ENCODE results near the gene UNKL.

UNKL gene

GRCh38 chr16:1378087-1378803, 36.3 kb downstream of the UNKL start:
- DNase-seq (ENCODE audit: low read depth in 1 of 2, low spot score in 1 of 2), result no peak

DNA sequence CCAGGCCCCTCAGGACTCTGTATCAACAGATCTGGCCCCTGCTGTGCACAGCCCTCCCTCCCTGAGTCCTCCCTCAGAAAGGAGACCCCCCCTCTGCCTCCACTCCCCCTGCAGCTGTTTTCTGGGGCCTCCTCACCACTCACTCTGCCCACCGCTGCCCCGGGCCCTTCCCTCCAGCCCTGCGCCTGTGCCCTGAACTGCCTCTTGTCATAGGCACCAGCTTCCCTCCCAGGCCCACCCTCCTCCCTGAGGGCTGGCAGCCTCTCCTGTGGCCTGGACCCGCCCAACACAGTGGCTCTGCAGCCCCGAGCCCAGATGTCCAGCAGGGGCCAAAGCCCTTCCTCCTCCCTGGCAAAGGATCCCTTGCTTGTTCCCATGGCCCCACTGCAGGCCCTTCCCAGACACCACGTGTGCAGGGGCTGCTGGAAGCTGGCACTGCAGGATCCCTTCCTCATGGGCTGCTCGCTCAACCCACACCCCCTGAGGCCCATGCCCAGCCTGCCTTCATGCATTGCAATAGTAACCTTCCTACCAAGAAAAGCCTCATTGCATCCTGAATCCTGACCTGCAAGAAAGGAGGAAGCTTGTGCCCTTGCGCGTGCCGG, 37.0 kb downstream of the UNKL start:
- no peak for DNase-seq (ENCODE audit: low read depth in 1 of 2, low spot score in 1 of 2)

DNA sequence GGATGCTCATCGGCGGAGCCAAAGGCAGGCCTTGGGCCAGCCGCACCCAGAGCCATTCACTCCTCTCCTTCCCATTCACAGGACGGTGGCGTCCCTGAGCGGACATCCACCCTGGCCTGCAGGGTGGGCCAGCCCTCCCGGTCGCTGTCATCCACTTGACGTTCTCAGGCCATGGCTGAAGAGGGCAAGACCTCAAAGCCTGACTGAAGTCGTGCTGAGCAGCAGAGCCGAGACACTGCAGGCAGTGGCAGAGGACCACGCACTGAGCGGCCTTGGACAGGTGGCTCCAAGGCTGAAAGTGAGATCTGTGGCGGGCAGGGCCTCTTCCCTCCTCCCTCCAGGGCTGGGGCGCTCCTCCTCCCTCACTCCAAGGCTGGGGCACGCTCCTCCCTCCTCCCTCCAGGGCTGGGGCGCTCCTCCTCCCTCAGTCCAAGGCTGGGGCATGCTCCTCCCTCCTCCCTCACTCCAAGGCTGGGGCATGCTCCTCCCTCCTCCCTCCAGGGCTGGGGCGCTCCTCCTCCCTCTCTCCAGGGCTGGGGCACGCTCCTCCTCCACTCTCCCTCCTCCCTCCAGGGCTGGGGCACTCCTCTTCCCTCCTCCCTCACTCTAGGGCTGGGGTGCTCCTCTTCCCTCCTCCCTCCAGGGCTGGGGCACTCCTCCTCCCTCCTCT, 38.6 kb downstream of the UNKL start:
- DNase-seq (ENCODE audit: low read depth in 1 of 2, low spot score in 1 of 2), result no peak

- no peak for DNase-seq (ENCODE audit: low read depth in 1 of 2, low spot score in 1 of 2)
These were observed 39.2 kb downstream of the UNKL start for GRCh38 chr16:1375298-1375640.

DNA sequence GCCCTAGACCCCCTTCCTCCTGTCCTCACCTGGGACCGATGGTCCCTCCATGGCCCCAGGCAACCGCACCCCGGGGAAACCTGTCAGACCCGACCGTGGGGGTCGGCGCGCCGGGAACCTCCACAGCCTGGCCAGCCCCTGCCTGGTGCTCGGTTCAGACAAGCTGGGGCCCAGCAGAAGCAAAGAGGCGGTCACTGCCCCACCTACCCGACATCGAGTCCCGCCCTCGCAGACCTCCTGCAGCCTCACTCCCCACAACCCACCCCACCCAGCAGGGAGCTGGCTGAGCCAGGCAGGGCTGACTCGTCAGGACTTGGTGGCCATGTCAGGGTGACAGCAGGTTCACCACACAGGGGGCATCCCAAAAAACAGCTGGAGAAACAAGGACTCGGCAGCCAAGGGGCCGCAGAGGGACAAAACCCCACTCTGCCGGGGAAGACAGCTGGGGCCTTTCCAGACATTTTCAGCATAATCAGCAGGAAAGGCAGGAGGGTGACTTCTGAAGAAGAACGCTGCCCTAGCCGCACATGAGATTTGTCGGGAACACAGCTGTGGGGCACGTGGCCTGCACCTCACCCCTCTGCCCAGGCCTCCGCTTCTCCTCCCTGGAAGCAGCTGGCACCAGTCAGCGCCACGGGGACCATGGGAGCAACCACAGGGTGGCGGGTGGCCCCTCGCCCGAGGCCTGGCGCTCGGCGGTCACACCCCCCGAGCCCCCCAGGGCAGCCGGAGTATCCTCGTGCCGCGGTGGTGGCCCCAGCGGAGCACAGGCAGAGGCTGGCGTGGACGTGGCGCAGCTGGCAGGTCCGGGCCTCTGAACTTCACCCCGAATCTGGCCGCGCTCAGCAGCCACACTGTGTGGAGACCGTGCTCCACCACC, 39.8 kb downstream of the UNKL start:
- no peak for DNase-seq (ENCODE audit: low read depth in 1 of 2, low spot score in 1 of 2)

DNA sequence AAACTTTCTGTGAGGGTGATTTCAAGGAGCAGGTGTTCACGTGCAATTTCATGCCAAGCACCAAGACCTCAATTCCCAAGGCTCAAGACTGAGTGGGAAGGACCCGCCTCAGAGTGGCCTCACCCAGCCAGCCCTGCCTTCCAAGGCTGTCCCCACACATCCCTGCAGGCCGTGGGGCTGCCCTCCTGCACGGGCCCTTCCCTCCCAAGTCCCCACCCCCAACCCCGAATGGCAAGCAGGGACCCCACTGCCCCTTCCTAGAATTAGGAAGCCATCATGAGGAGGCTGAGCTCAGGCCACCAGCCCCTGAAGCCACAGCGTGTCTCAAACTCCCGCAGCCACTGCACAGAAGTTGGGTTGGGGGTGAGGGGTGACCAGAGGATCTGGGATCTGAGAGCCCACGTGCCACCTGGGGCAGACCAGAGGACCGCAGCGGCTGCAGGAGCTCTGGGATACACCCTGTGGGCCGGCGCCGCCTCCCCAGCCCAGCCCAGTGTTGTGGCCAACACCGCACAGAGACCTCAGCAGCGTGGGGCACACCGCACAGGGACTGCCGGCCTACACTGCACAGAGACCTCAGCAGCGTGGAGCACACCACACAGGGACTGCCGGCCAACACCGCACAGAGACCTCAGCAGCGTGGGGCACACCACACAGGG, 42.1 kb downstream of the UNKL start:
- DNase-seq (ENCODE audit: low read depth in 1 of 2, low spot score in 1 of 2), result no peak

DNA sequence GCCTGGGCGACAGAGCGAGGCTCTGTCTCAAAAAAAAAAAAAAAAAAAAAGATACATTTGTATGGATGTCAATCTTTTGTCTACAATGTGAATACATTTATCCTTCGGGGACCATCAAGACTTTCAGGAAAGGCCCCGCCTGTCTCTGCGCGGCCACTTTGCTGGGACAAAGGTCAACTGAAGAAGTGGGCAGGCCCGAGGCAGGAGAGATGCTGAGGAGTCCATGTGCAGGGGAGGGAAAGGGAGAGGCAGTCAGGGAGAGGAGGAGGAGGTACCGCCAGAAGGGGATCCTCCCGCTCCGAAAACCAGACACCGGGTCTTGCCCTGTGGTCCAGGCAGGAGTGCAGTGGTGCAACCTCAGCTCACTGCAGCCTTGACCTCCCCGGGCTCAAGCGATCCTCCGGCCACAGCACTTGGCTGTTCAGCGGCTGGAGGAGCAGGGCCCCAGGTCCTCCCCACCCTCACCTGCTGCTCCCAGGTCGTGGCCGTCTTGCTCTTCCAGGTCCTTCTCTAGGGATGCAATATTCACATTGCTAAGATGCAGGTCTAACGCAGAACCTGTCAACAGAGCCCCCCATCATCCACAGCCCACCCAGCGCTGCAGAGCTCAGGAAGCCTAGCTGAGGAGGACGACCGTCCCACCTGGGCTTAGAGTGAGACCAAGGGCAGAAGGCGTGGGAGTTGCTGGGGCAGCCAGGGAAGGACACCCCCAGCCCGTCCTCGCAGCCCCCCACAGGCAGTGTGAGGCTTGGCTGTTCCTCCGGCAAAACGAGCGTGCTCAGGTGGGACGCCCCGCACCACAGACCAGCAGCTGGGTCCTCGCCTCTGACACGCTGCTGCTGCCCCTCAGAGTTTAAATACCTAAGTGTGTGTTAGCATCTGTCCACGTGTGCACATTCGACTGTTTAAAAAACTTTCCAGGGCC, 43.2 kb downstream of the UNKL start:
- no peak for DNase-seq (ENCODE audit: low read depth in 1 of 2, low spot score in 1 of 2)

GRCh38 chr16:1367486-1368174, 46.9 kb downstream of the UNKL start:
- DNase-seq (ENCODE audit: low read depth in 1 of 2, low spot score in 1 of 2), result no peak

DNA sequence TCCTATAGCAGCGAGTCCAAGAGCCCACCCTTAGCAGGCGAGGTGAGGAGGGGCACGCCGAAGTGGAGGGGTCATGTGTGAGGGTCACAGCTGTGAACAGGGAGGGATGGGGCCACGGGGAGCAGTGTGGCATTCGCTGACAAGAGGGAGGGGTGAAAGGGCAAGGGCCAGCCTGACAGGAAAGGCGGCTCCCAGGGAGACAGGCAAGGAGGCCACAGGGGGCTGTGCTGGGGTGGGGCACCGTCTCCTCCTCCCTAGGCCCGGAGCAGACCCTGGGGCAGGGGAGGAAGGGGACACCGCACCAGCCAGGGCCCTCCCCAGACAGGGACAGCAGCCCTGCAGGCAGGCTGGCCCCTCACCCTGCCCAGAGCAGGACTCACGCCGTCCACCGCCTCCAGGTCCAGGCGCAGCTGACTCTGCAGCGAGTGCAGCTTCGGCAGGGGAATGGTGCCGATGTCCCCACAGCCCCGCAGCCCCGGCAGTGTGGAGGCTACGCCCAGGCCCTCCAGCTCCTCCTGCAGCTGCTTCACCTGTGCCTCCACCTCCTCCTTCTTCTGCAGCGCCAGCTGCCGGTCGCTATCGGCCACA, 47.7 kb downstream of the UNKL start:
- DNase-seq (ENCODE audit: low read depth in 1 of 2, low spot score in 1 of 2), result no peak

GRCh38 chr16:1366060-1366711, 48.3 kb downstream of the UNKL start:
- no peak for DNase-seq (ENCODE audit: low read depth in 1 of 2, low spot score in 1 of 2)

- DNase-seq (ENCODE audit: low read depth in 1 of 2, low spot score in 1 of 2), result no peak
These were observed 50.0 kb downstream of the UNKL start for GRCh38 chr16:1364510-1364909.

DNA sequence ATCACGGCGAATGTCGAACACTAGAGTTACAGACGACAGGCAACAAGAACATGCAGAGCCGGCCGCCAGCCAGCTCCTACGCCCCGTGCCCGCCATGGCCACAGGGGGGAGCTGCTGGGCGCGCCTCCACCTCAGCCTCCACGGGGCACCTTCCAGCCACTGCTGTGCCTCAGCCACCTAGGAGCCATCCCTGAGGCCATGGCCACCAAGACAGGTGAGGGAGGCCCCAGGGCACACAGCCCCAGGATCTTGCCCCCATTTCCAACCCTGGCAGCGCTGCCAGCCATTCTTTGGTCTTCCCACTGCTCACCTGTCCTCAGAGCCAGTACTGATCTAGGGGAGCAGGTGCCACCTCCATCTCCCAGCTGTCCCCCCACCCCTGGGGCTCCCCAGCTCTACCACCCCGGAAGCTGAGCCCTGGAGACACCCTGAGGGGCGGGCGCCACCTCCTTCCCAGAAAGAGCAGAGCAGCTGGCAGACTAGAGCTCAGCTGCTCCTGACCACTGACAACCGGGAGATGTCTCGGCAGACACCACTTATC, 50.9 kb downstream of the UNKL start:
- DNase-seq (ENCODE audit: low read depth in 1 of 2, low spot score in 1 of 2), result peak; percentile 49 to 64

DNA sequence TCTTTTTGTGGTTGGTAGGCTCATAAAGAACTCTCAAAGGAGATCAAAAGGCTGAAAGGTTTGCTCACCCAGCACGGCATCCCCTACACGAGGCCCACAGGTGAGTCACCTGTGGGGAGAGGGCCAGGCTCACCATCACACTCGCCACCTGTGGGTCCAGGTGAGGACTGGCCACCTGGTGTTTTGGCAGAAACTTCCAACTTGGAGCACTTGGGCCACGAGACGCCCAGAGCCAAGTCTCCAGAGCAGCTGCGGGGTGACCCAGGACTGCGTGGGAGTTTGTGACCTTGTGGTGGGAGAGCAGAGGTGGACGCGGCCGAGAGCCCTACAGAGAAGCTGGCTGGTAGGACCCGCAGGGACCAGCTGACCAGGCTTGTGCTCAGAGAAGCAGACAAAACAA, 51.7 kb downstream of the UNKL start:
- no peak for DNase-seq (ENCODE audit: low read depth in 1 of 2, low spot score in 1 of 2)

DNA sequence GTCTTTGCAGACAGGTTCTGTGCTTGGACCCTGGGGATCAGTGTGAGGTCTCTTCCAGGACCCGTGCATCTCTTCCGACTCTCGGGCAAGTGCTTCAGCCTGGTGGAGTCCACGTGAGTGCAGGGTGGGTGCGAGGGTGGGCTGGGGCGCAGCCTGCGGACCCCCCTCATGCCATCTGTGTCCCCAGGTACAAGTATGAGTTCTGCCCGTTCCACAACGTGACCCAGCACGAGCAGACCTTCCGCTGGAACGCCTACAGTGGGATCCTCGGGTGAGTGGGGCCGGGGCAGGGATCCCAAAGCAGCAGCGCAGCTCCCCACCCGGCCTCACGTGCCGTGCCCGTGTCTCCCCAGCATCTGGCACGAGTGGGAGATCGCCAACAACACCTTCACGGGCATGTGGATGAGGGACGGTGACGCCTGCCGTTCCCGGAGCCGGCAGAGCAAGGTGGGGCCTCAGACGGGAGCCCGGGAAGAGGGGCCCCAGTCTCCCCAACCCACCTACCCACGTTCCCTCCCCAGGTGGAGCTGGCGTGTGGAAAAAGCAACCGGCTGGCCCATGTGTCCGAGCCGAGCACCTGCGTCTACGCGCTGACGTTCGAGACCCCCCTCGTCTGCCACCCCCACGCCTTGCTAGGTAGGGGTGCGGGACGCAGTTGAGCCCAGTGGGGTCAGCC, 52.7 kb downstream of the UNKL start:
- DNase-seq (ENCODE audit: low read depth in 1 of 2, low spot score in 1 of 2), result no peak

GRCh38 chr16:1357906-1358566, 56.5 kb downstream of the UNKL start:
- DNase-seq (ENCODE audit: low read depth in 1 of 2, low spot score in 1 of 2), result no peak

- DNase-seq (ENCODE audit: low read depth in 1 of 2, low spot score in 1 of 2), result no peak
These were observed 58.2 kb downstream of the UNKL start for GRCh38 chr16:1356061-1356900.
